ENCODE measurements around the gene DIO3.

DIO3 gene

GRCh38 chr14:101559250-101559623 is 2.1 kb upstream of the DIO3 start:
- Histone ChIP-seq H3K4me3 (ENCODE audit: control insufficient read depth in 1 of 7, extremely low read depth in 1 of 7, insufficient read depth in 4 of 7, low read depth in 2 of 7, low read length in 6 of 7) (no peak overlapping the region), H3K36me3 (ENCODE audit: control insufficient read depth in 4 of 4, insufficient read depth in 4 of 4, low read length in 3 of 4) (peaks cover 0 to 9% (median 0%) of the 10 kb centered on the region in 4 experiments), H3K27me3 (replicated peaks in 2 of 5; ENCODE audit: control insufficient read depth in 4 of 5, insufficient read depth in 5 of 5, low read length in 4 of 5) (peaks cover 0 to 81% (median 34%) of the 10 kb centered on the region in 5 experiments), H3K27ac (ENCODE audit: insufficient read depth in 1 of 2, low read depth in 1 of 2, low read length in 2 of 2, poor library complexity in 1 of 2, severe bottlenecking in 2 of 2) (no peak overlapping the region), H3K4me1 (ENCODE audit: control extremely low read depth in 1 of 4, control insufficient read depth in 4 of 4, insufficient read depth in 4 of 4, low read length in 3 of 4) (peaks cover 0 to 19% (median 9%) of the 10 kb centered on the region in 4 experiments), H3K9me3 (ENCODE audit: control extremely low read depth in 1 of 5, control insufficient read depth in 4 of 5, insufficient read depth in 2 of 5, low read depth in 1 of 5, low read length in 4 of 5) (peaks cover 0 to 21% (median 17%) of the 10 kb centered on the region in 5 experiments)
- WGBS (ENCODE audit: insufficient coverage): 54% methylated on average over 6 of the region's 9 CpGs
- POLR2A ChIA-PET: no interaction called here
- CTCF ChIA-PET: interaction anchor here (0.6 kb wide), 1 partner anchor 1245 kb away, joined by 3 read pairs; no protein-coding TSS in a partner anchor
- DNase-seq: no peak

- peaks cover 0 to 26% (median 13%) of the 10 kb centered on the region in 4 experiments for H3K4me1 ChIP-seq (ENCODE audit: control extremely low read depth in 1 of 4, control insufficient read depth in 4 of 4, insufficient read depth in 4 of 4, low read length in 3 of 4)
- peaks cover 0 to 9% (median 0%) of the 10 kb centered on the region in 4 experiments for H3K36me3 ChIP-seq (ENCODE audit: control insufficient read depth in 4 of 4, insufficient read depth in 4 of 4, low read length in 3 of 4)
- ChIA-PET CTCF (interaction anchor here (0.6 kb wide), 1 partner anchor 1246 kb away, joined by 3 read pairs; no protein-coding TSS in a partner anchor), POLR2A (no interaction called here)
- peaks cover 0 to 21% (median 17%) of the 10 kb centered on the region in 5 experiments for H3K9me3 ChIP-seq (ENCODE audit: control extremely low read depth in 1 of 5, control insufficient read depth in 4 of 5, insufficient read depth in 2 of 5, low read depth in 1 of 5, low read length in 4 of 5)
- H3K27ac ChIP-seq (ENCODE audit: insufficient read depth in 1 of 2, low read depth in 1 of 2, low read length in 2 of 2, poor library complexity in 1 of 2, severe bottlenecking in 2 of 2): no peak overlapping the region
- peak; percentile 17 to 52 (median 33) for DNase-seq
- peaks cover 0 to 84% (median 40%) of the 10 kb centered on the region in 5 experiments for H3K27me3 ChIP-seq (replicated peaks in 2 of 5; ENCODE audit: control insufficient read depth in 4 of 5, insufficient read depth in 5 of 5, low read length in 4 of 5)
- 2% methylated on average over 108 of the region's 113 CpGs for WGBS (ENCODE audit: insufficient coverage)
- peak overlapping the region in 5 of 7 experiments; percentile 15 to 62 (median 23) for H3K4me3 ChIP-seq (ENCODE audit: control insufficient read depth in 1 of 7, extremely low read depth in 1 of 7, insufficient read depth in 4 of 7, low read depth in 2 of 7, low read length in 6 of 7)
Measured at GRCh38 chr14:101559624-101560533, 1.4 kb upstream of the DIO3 start.

- ChIA-PET CTCF (no interaction called here), POLR2A (no interaction called here)
- 3% methylated on average over 75 of the region's 106 CpGs for WGBS (ENCODE audit: insufficient coverage)
- Histone ChIP-seq H3K4me3 (ENCODE audit: control insufficient read depth in 1 of 7, extremely low read depth in 1 of 7, insufficient read depth in 4 of 7, low read depth in 2 of 7, low read length in 6 of 7) (no peak overlapping the region), H3K36me3 (ENCODE audit: control insufficient read depth in 4 of 4, insufficient read depth in 4 of 4, low read length in 3 of 4) (peaks cover 0 to 9% (median 0%) of the 10 kb centered on the region in 4 experiments), H3K27ac (ENCODE audit: insufficient read depth in 1 of 2, low read depth in 1 of 2, low read length in 2 of 2, poor library complexity in 1 of 2, severe bottlenecking in 2 of 2) (no peak overlapping the region), H3K4me1 (ENCODE audit: control extremely low read depth in 1 of 4, control insufficient read depth in 4 of 4, insufficient read depth in 4 of 4, low read length in 3 of 4) (peaks cover 0 to 31% (median 17%) of the 10 kb centered on the region in 4 experiments), H3K27me3 (replicated peaks in 2 of 5; ENCODE audit: control insufficient read depth in 4 of 5, insufficient read depth in 5 of 5, low read length in 4 of 5) (peaks cover 0 to 89% (median 47%) of the 10 kb centered on the region in 5 experiments), H3K9me3 (ENCODE audit: control extremely low read depth in 1 of 5, control insufficient read depth in 4 of 5, insufficient read depth in 2 of 5, low read depth in 1 of 5, low read length in 4 of 5) (peaks cover 0 to 21% (median 17%) of the 10 kb centered on the region in 5 experiments)
- DNase-seq: no peak
Measured at GRCh38 chr14:101560534-101561113, 671 bp upstream of the DIO3 start.

GRCh38 chr14:101561897-101562490 is 699 bp downstream of the DIO3 start:
- POLR2A ChIA-PET: no interaction called here
- WGBS (ENCODE audit: insufficient coverage): 65% methylated on average over 51 of the region's 51 CpGs
- DNase-seq: no peak

GRCh38 chr14:101562659-101563351 is 1.5 kb downstream of the DIO3 start:
- peaks cover 0 to 21% (median 17%) of the 10 kb centered on the region in 5 experiments for H3K9me3 ChIP-seq (ENCODE audit: control extremely low read depth in 1 of 5, control insufficient read depth in 4 of 5, insufficient read depth in 2 of 5, low read depth in 1 of 5, low read length in 4 of 5)
- peaks cover 5 to 94% (median 61%) of the 10 kb centered on the region in 5 experiments for H3K27me3 ChIP-seq (replicated peaks in 2 of 5; ENCODE audit: control insufficient read depth in 4 of 5, insufficient read depth in 5 of 5, low read length in 4 of 5)
- H3K36me3 ChIP-seq (ENCODE audit: control insufficient read depth in 4 of 4, insufficient read depth in 4 of 4, low read length in 3 of 4): peaks cover 0 to 9% (median 0%) of the 10 kb centered on the region in 4 experiments
- no peak overlapping the region for H3K4me3 ChIP-seq (ENCODE audit: control insufficient read depth in 1 of 7, extremely low read depth in 1 of 7, insufficient read depth in 4 of 7, low read depth in 2 of 7, low read length in 6 of 7)
- H3K27ac ChIP-seq (ENCODE audit: insufficient read depth in 1 of 2, low read depth in 1 of 2, low read length in 2 of 2, poor library complexity in 1 of 2, severe bottlenecking in 2 of 2): no peak overlapping the region
- DNase-seq: peak; percentile 34 to 86 (median 80)
- WGBS (ENCODE audit: insufficient coverage): 15% methylated on average over 19 of the region's 23 CpGs
- POLR2A ChIA-PET: no interaction called here
- peaks cover 0 to 31% (median 17%) of the 10 kb centered on the region in 4 experiments for H3K4me1 ChIP-seq (ENCODE audit: control extremely low read depth in 1 of 4, control insufficient read depth in 4 of 4, insufficient read depth in 4 of 4, low read length in 3 of 4)
- CTCF ChIA-PET: no interaction called here

More at GRCh38 chr14:101561897-101562490, 699 bp downstream of the DIO3 start:
- peaks cover 0 to 9% (median 0%) of the 10 kb centered on the region in 4 experiments for H3K36me3 ChIP-seq (ENCODE audit: control insufficient read depth in 4 of 4, insufficient read depth in 4 of 4, low read length in 3 of 4)
- no peak overlapping the region for H3K4me3 ChIP-seq (ENCODE audit: control insufficient read depth in 1 of 7, extremely low read depth in 1 of 7, insufficient read depth in 4 of 7, low read depth in 2 of 7, low read length in 6 of 7)
- CTCF ChIA-PET: no interaction called here
- peaks cover 0 to 21% (median 17%) of the 10 kb centered on the region in 5 experiments for H3K9me3 ChIP-seq (ENCODE audit: control extremely low read depth in 1 of 5, control insufficient read depth in 4 of 5, insufficient read depth in 2 of 5, low read depth in 1 of 5, low read length in 4 of 5)
- peaks cover 5 to 94% (median 56%) of the 10 kb centered on the region in 5 experiments for H3K27me3 ChIP-seq (replicated peaks in 2 of 5; ENCODE audit: control insufficient read depth in 4 of 5, insufficient read depth in 5 of 5, low read length in 4 of 5)
- peaks cover 0 to 31% (median 17%) of the 10 kb centered on the region in 4 experiments for H3K4me1 ChIP-seq (ENCODE audit: control extremely low read depth in 1 of 4, control insufficient read depth in 4 of 4, insufficient read depth in 4 of 4, low read length in 3 of 4)
- H3K27ac ChIP-seq (ENCODE audit: insufficient read depth in 1 of 2, low read depth in 1 of 2, low read length in 2 of 2, poor library complexity in 1 of 2, severe bottlenecking in 2 of 2): no peak overlapping the region

- POLR2A ChIA-PET: no interaction called here
- H3K4me3 ChIP-seq (ENCODE audit: control insufficient read depth in 1 of 7, extremely low read depth in 1 of 7, insufficient read depth in 4 of 7, low read depth in 2 of 7, low read length in 6 of 7): no peak overlapping the region
- peaks cover 0 to 31% (median 17%) of the 10 kb centered on the region in 4 experiments for H3K4me1 ChIP-seq (ENCODE audit: control extremely low read depth in 1 of 4, control insufficient read depth in 4 of 4, insufficient read depth in 4 of 4, low read length in 3 of 4)
- H3K36me3 ChIP-seq (ENCODE audit: control insufficient read depth in 4 of 4, insufficient read depth in 4 of 4, low read length in 3 of 4): peaks cover 0 to 9% (median 0%) of the 10 kb centered on the region in 4 experiments
- no peak for DNase-seq
- H3K27me3 ChIP-seq (replicated peaks in 2 of 5; ENCODE audit: control insufficient read depth in 4 of 5, insufficient read depth in 5 of 5, low read length in 4 of 5): peaks cover 5 to 90% (median 65%) of the 10 kb centered on the region in 5 experiments
- 0% methylated on average over 7 of the region's 13 CpGs for WGBS (ENCODE audit: insufficient coverage)
- peaks cover 0 to 21% (median 17%) of the 10 kb centered on the region in 5 experiments for H3K9me3 ChIP-seq (ENCODE audit: control extremely low read depth in 1 of 5, control insufficient read depth in 4 of 5, insufficient read depth in 2 of 5, low read depth in 1 of 5, low read length in 4 of 5)
- CTCF ChIA-PET: no interaction called here
- no peak overlapping the region for H3K27ac ChIP-seq (ENCODE audit: insufficient read depth in 1 of 2, low read depth in 1 of 2, low read length in 2 of 2, poor library complexity in 1 of 2, severe bottlenecking in 2 of 2)
Measured at GRCh38 chr14:101563352-101563653, 2.0 kb downstream of the DIO3 start.

All from common myeloid progenitor, CD34-positive (primary cell).